HCT116 (cell line): ENCODE measurements around the gene GPR37L1. TPM values are rescaled to one million over a fixed set of nuclear protein-coding genes. Genes with fewer than 3 reads are reported as not detected.
A peak's percentile ranks its signal among the peaks of the same experiment; 100 is the strongest.

Experiments
- ATAC-seq: fragments of 200-7000 bp; cut with Tn5 transposase; 2 replicates; pipeline ENCODE4 v1.9.1; 2020; ENCODE audit warnings: mild to moderate bottlenecking, moderate library complexity
- BruUV-seq: library from RNA; stranded (reverse); fragments of 400-500 nt; replicated peaks from 2 replicates; lab custom pipeline; 2021; lab: Mats Ljungman, UMichigan
- CTCF ChIA-PET: fragments of 300-600 bp; sonication (Branson Sonifier 250); formaldehyde crosslinking; loops from one replicate; lab custom pipeline; 2021; ENCODE audit warnings: antibody characterized with exemption; lab: Charles Lee
- POLR2A ChIA-PET: fragments of 300-600, 350-600 bp; sonication (Branson Sonifier 250); formaldehyde crosslinking; loops from one replicate; lab custom pipeline; 2021; ENCODE audit warnings: antibody characterized with exemption; lab: Charles Lee
- RAD21 ChIA-PET, 2 experiments: fragments of 300-600 bp; sonication (Branson Sonifier 250); formaldehyde crosslinking; loops; one replicate each; lab custom pipeline; 2023; ENCODE audit warnings: low total read pairs in 2 of 2; ENCODE audit not compliant: uncharacterized antibody in 2 of 2, unreplicated experiment in 2 of 2, low non-redundant PET in 1 of 2; lab: Charles Lee
- DNase-seq: peaks from one replicate; pipeline ENCODE4 v3.0.0-alpha.2; 2010; ENCODE audit warnings: low read depth, low spot score
- H2AFZ ChIP-seq: fragments of 200-600 bp; shearing (Covaris generic), sonication (generic); 2 replicates; pipeline ENCODE4 v1.6.1; 2017; ENCODE audit warnings: low read depth, mixed run types, mixed read lengths, antibody characterized with exemption, low read length; ENCODE audit not compliant: poor library complexity, severe bottlenecking
- H3K27ac ChIP-seq: 2 replicates; pipeline ENCODE4 v1.5.1; 2012; ENCODE audit warnings: low read depth, low read length
- H3K27me3 ChIP-seq: fragments of 200-600 bp; sonication (generic); 2 replicates; pipeline ENCODE4 v1.6.1; 2016; ENCODE audit warnings: mixed run types, low read length, mixed read lengths; ENCODE audit not compliant: insufficient read depth
- H3K36me3 ChIP-seq, 2 experiments: fragments of 200-500 bp in 1 of 2; fragments of 200-600 bp in 1 of 2; sonication (Bioruptor generic) in 1 of 2; sonication (generic) in 1 of 2; 2 replicates each; pipeline versions ENCODE4 v1.5.1 to v1.6.1; 2014 to 2016; ENCODE audit warnings: low read length in 2 of 2, inconsistent platforms in 1 of 2, mixed read lengths in 1 of 2, mixed run types in 1 of 2; ENCODE audit not compliant: insufficient read depth in 2 of 2, control insufficient read depth in 1 of 2
- H3K4me1 ChIP-seq, 2 experiments: fragments of 200-600 bp in 1 of 2; sonication (generic) in 1 of 2; 2 replicates each; pipeline versions ENCODE4 v1.5.1 to v1.6.1; 2012 to 2017; ENCODE audit warnings: low read length in 2 of 2, inconsistent platforms in 1 of 2, mild to moderate bottlenecking in 1 of 2, mixed read lengths in 1 of 2, mixed run types in 1 of 2, moderate library complexity in 1 of 2; ENCODE audit not compliant: insufficient read depth in 2 of 2, control insufficient read depth in 1 of 2
- H3K4me2 ChIP-seq: fragments of 200-600 bp; sonication (generic); 2 replicates; pipeline ENCODE4 v1.6.1; 2017; ENCODE audit warnings: mixed run types, low read length, mixed read lengths
- H3K4me3 ChIP-seq, 2 experiments: fragments of 200-600 bp in 1 of 2; sonication (generic) in 1 of 2; replicated peaks in 1 of 2; 2 replicates each; pipeline ENCODE4 v1.5.1; 2011 to 2016; ENCODE audit warnings: low read length in 2 of 2, control low read depth in 1 of 2, low read depth in 1 of 2, mild to moderate bottlenecking in 1 of 2, mixed read lengths in 1 of 2, mixed run types in 1 of 2
- H3K79me2 ChIP-seq: fragments of 200-600 bp; sonication (generic); 2 replicates; pipeline ENCODE4 v1.6.1; 2017; ENCODE audit warnings: mild to moderate bottlenecking, mixed run types, low read length, moderate library complexity, mixed read lengths; ENCODE audit not compliant: insufficient read depth
- H3K9ac ChIP-seq: fragments of 200-600 bp; sonication (generic); 2 replicates; pipeline ENCODE4 v1.6.1; 2016; ENCODE audit warnings: low read length, mixed read lengths
- H3K9me2 ChIP-seq: fragments of 200-600 bp; sonication (generic), shearing (Covaris generic); 2 replicates; pipeline ENCODE4 v1.6.1; 2017; ENCODE audit warnings: mixed run types, mild to moderate bottlenecking, moderate library complexity; ENCODE audit not compliant: insufficient read depth
- H3K9me3 ChIP-seq, 2 experiments: fragments of 200-500 bp in 1 of 2; fragments of 200-600 bp in 1 of 2; sonication (Bioruptor generic) in 1 of 2; sonication (generic) in 1 of 2; 2 replicates each; pipeline ENCODE4 v1.6.1; 2014 to 2017; ENCODE audit warnings: low read length in 2 of 2, mixed read lengths in 2 of 2, inconsistent platforms in 1 of 2, low read depth in 1 of 2, mild to moderate bottlenecking in 1 of 2, mixed run types in 1 of 2, moderate library complexity in 1 of 2; ENCODE audit not compliant: control insufficient read depth in 1 of 2, insufficient read depth in 1 of 2
- H4K20me1 ChIP-seq: fragments of 200-600 bp; sonication (generic), shearing (Covaris generic); 2 replicates; pipeline ENCODE4 v1.6.1; 2017; ENCODE audit warnings: mixed run types, mild to moderate bottlenecking, moderate library complexity; ENCODE audit not compliant: insufficient read depth
- CBX3 ChIP-seq: IDR thresholded peaks from 2 replicates; pipeline ENCODE4 v1.6.1; 2012; ENCODE audit warnings: low read depth
- ELF1 ChIP-seq: IDR thresholded peaks from 2 replicates; pipeline ENCODE4 v1.6.1; 2012; ENCODE audit warnings: low read depth, borderline replicate concordance
- POLR2AphosphoS5 ChIP-seq: IDR thresholded peaks from 2 replicates; pipeline ENCODE4 v1.6.1; 2011; ENCODE audit warnings: mild to moderate bottlenecking, low read depth, low read length, moderate library complexity
- TCF7L2 ChIP-seq: IDR thresholded peaks from 2 replicates; pipeline ENCODE4 v1.7.0; 2011; ENCODE audit warnings: borderline replicate concordance, inconsistent platforms; ENCODE audit not compliant: insufficient read depth, insufficient read length; ENCODE audit errors: extremely low read depth
- YY1 ChIP-seq: IDR thresholded peaks from 2 replicates; pipeline ENCODE4 v1.6.1; 2011; ENCODE audit warnings: low read length, low read depth, moderate library complexity, mild to moderate bottlenecking; ENCODE audit not compliant: insufficient replicate concordance; ENCODE audit errors: extremely low read depth
- intact Hi-C: fragments of 100-400 bp; cut with micrococcal nuclease; formaldehyde crosslinking; loops from 2 replicates; pipeline ENCODE4 v1.10.0; 2022
- total RNA-seq: library from RNA; stranded (reverse); gene quantifications from one replicate; pipeline ENCODE4 v1.2.1, GENCODE V29; 2021; ENCODE audit not compliant: unreplicated experiment
- TF ChIP-seq, protein P1 (sequence below): IDR thresholded peaks from 2 replicates; pipeline ENCODE4 v1.6.1; 2012
- TF ChIP-seq, protein P2 (sequence below), 3 experiments: fragments of 200-600 bp in 1 of 3; sonication (generic) in 1 of 3; IDR thresholded peaks in 2 of 3; conservative IDR thresholded peaks in 1 of 3; 2 replicates each; pipeline ENCODE4 v1.5.1; 2012 to 2017; ENCODE audit warnings: low read depth in 2 of 3, low read length in 2 of 3, antibody characterized with exemption in 1 of 3, borderline replicate concordance in 1 of 3, control low read depth in 1 of 3, mild to moderate bottlenecking in 1 of 3, mixed read lengths in 1 of 3, mixed run types in 1 of 3, moderate library complexity in 1 of 3; ENCODE audit not compliant: insufficient read depth in 1 of 3

GPR37L1 gene
- total RNA-seq, 1 experiment from 2014 or later = 0.10 TPM

DNA sequence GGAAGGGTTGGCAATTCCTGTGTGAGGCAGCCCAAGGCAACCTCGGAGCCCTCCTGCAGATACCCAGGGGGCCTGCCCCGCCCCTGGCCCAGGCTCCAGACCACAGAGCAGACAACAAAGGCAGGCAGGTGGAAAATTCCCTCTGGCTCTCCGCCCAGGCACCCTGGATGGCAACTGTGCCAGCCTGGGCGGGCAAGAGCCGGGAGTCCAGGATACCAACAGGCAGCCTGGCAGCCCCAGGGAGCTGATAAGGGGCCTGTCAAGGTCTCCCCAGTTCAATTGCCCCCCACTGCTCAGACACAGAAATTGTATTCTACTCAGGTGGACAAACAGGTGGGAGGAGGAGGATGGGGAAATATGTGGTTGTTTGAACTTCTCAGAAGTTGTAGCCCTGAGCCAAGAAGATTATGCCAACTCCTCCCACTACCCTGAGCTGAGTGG is 15.4 kb upstream of the GPR37L1 start:
- Histone ChIP-seq H3K4me2 (peak overlapping the region; percentile 78), H3K9ac (peak overlapping the region; percentile 39), H2AFZ (no peak overlapping the region), H3K4me1 (peaks cover 53 to 68% of the 10 kb centered on the region in 2 experiments), H3K79me2 (no peaks in the 10 kb centered on the region), H3K27me3 (no peaks in the 10 kb centered on the region), H3K27ac (peak overlapping the region; percentile 86), H3K9me3 (no peaks in the 10 kb centered on the region), H3K36me3 (no peaks in the 10 kb centered on the region), H4K20me1 (no peaks in the 10 kb centered on the region), H3K4me3 (0 out of 4 replicates have a peak overlapping the region, but pooled peaks of 1 of the 2 experiments have one; percentile 8), H3K9me2 (no peaks in the 10 kb centered on the region)
- DNase-seq (no peak), ATAC-seq (peak; percentile 15)
- POLR2A ChIA-PET = interaction anchor here (1.1 to 5.0 kb wide), 4 partner anchors 50 to 100 kb away, joined by 3 to 72 read pairs (median 6); partner anchors contain the start of gene ELF3
- RAD21 ChIA-PET = interaction anchor here in 1 of 2 experiments (1.2 kb wide), 1 partner anchor 50 kb away, joined by 4 read pairs; no protein-coding TSS in a partner anchor
- TF ChIP-seq ELF1 (no peak), YY1 (no peak), POLR2AphosphoS5 (peak; percentile 58; the same call in 1 of the 2 replicates), TCF7L2 (peak; percentile 83), CBX3 (no peak)
- TF ChIP-seq, protein P1, sequence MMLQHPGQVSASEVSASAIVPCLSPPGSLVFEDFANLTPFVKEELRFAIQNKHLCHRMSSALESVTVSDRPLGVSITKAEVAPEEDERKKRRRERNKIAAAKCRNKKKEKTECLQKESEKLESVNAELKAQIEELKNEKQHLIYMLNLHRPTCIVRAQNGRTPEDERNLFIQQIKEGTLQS = no peak
- TF ChIP-seq, protein P2, sequence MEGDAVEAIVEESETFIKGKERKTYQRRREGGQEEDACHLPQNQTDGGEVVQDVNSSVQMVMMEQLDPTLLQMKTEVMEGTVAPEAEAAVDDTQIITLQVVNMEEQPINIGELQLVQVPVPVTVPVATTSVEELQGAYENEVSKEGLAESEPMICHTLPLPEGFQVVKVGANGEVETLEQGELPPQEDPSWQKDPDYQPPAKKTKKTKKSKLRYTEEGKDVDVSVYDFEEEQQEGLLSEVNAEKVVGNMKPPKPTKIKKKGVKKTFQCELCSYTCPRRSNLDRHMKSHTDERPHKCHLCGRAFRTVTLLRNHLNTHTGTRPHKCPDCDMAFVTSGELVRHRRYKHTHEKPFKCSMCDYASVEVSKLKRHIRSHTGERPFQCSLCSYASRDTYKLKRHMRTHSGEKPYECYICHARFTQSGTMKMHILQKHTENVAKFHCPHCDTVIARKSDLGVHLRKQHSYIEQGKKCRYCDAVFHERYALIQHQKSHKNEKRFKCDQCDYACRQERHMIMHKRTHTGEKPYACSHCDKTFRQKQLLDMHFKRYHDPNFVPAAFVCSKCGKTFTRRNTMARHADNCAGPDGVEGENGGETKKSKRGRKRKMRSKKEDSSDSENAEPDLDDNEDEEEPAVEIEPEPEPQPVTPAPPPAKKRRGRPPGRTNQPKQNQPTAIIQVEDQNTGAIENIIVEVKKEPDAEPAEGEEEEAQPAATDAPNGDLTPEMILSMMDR (IDR thresholded peaks at IDR 0.05 in 2 of 3, conservative IDR thresholded peaks at IDR 0.05 in 1 of 3; ENCODE audit: borderline replicate concordance in 1 of 3, insufficient read depth in 1 of 3, low read depth in 2 of 3, low read length in 2 of 3) = no peak
- CTCF ChIA-PET = interaction anchor here (1.2 to 3.9 kb wide), 4 partner anchors 28 to 108 kb away, joined by 3 to 26 read pairs (median 8); partner anchors contain the start of gene ELF3
- intact Hi-C loops = loop anchor here (5.0 kb wide), 2 partner anchors 50 to 395 kb away; no protein-coding TSS in a partner anchor
- BruUV-seq = no TSS peak
